HG03139 (cell line): ENCODE results near the gene C2CD2.
"Not testable (repeated sequence)": the region's sequence is repeated elsewhere in the genome, so short reads cannot be mapped to it uniquely, and the experiment has no call there.

Source experiments
- ATAC-seq: cut with Tn5 transposase; IDR thresholded peaks from one replicate; pipeline ENCODE4 v1.9.1; 2021; ENCODE audit not compliant: unreplicated experiment

Gene C2CD2

DNA sequence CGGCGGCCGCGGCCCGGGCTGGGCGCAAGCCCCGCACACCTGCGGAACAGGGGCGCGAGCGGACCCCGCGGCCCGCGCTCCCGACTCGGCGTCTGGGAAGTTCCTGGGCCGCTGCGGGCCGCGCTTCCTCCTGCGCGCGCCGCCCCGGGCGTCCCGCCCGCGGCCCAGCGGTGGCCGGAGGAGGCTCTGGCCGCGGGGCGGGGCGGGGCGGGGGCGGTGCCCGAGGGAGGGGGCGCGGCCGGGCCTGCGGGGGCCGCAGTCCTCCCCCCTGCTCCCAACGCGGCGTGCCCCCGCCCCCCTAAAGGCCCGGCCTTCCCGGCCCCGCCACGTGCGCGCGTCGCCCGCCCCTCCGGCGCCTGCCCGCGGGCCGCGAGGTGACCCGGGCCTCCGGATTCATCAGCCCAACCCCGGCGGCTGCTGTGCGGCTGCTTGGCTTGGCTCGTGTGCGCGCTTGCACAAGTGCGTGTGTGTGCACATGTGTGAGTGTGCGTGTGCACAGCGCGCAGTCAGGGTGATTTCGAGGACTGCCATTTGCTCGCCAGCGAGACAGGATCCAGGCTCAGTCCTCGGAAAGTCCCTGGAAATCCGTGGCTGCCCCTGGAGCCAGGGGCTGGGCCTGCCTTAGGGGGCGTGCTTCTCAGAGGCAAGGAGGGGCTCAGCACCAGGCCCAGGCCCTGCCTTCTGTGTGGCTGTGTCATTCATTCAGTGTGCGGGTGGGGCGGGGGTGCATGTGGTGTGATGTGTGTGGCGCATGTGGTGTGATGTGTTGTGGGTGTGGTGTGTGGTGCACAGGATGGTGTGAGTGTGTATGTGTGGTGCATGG is at the start of gene C2CD2:
Gene C2CD2, minus strand, starts transcription at position 188 of the 823 bp plus-strand sequence. CDS start 370 bp downstream, outside the sequence.
- no peak for ATAC-seq

DNA sequence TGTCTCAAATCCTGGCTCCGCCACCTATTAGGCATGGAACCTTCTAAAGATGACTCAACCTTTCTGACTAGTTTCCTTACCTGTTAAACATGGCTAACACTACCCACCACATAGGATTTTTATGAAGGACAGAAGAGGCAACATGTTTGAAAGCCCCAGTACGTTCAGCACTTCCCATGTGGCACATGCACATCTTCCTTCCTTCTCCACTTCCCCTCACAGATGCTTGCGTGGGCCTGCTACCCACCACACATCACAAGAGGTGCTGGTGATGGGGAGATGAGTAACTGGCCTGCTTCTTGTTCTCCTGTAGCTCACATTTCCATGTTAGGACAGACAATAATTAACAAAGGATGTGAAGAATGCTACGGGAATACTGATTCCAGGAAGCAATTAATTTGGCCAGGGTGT is 49.2 kb upstream of the C2CD2 start:
- no peak for ATAC-seq

DNA sequence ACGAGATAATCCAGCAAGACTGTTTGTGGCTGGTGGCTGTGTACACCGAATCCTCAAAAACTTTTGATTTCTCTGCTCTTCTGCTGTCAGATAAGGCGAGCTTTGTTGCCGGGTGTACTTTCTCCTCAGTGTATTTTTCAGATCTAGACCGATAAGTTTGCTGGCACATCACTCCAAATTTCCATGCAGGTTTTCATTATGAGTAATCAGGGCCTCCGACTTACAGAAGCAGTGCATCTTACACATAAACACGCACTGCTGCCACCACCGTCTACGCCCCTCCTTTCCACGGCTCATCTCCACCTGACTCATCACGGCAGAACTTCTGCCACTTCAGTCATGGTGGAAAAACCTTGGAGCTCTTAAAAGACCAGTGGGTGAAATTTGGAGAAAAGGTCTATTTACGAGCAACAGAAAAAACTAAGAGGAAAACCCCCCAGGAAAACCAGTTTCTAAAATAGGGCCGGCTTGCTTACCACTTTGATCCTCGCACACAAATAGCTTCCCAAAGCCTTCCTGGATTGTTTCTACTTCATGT is 48.7 kb upstream of the C2CD2 start:
- ATAC-seq, result no peak

DNA sequence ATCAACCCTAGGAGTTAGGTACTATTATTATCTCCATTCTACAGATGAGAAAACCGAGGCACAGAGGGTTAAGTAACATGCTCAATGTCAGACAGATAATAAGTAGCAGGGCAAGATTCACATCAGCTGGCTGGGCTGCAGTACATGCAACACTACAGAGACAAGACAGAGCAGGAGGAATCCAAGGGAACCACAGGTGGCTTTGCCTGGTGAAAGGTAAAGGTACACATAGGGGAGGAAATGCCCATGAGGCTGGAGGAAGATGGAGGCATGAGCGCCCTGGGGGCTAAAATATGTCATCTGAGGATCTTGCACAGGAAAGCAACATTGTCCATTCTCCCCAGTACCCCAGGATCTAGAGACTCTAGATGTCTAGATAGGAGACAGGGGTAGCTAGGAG is 48.0 kb upstream of the C2CD2 start:
- no peak for ATAC-seq

DNA sequence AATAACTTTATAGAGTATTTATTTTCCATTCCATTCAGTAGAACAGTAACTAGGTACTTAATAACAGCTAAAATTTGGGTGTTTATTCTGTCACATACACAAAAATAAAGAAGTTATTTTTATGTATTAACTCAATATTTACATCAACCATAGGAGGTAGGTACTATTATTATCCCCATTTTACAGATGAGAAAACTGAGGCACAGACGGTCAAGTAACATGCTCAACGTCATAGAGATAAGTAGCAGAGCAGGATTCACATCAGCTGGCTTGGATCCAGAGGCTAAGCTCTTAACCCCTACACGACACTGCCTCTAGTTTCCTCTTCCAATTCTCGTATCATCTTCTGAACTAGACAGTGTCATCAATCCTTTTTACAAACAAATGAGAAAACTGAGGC is 47.1 kb upstream of the C2CD2 start:
- ATAC-seq, result no peak

DNA sequence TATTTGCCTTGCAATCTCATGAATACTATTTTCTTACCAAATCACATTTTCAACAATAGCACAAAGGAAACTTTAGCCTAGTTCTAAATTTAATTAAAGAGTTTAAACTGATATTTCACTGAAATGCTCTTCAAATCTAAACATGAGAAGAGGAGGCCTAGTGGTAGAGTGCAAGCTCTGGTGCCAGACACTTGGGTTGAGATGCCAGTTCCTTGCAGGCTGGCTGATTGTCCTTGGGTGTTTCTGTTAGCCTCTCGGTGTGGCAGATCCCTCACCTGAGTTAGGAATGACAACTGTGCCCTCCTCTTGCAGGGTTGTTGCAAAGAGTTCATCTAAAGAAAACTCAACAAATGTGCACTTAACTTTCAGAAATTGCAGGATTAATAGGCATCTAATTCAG is 43.8 kb upstream of the C2CD2 start:
- ATAC-seq, result no peak

DNA sequence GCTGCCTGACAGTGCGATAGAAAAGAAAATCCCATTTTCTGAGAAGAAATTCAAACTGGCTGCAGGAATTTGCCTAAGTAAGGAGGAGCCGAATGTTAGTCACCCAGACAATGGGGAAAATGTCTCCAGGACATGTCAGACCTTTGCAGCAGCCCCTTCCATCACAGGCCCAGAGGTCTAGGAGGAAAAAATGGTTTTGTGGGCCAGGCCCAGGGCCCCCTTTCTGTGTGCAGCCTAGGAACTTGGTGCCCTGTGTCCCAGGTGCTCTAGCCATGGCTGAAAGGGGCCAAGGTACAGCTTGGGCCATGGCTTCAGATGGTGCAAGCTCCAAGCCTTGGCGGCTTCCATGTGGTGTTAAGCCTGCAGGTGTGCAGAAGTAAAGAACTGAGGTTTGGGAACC is 41.8 kb upstream of the C2CD2 start:
- no peak for ATAC-seq

DNA sequence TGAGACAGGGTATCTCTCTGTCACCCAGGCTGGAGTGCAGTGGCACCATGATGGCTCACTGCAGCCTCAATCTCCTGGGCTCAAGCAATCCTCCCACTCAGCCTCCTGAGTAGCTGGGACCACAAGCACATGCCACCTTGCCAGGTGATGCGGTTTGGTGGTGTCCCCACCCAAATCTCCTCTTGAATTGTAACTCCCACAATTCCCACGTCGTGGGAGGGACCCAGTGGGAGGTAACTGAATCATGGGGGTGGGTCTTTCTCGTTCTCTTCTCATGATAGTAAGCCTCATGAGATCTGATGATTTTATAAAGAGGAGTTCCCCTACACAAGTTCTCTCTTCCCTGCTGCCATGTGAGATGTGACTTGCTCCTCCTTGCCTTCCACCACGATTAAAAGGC is 40.8 kb upstream of the C2CD2 start:
- ATAC-seq, result not testable (repeated sequence)

DNA sequence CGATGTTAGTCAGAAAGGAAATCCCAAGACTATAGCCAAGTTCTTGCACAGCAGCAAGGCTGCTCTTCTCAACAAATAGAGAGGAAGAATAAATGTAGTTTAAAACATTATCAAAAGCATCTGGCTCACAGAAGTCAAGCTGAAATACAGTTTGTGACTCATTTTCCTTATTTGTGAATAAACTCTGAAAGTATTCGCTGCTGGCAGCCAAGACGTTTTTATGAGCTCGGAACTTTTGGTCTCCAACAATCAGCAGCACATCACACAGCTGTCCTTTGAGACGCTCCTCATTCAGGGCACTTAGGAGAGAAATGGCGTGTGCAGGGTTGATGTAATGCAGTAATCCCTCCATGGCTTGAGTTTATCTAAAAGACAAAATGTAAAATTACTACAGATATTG is 39.9 kb upstream of the C2CD2 start:
- ATAC-seq, result no peak

DNA sequence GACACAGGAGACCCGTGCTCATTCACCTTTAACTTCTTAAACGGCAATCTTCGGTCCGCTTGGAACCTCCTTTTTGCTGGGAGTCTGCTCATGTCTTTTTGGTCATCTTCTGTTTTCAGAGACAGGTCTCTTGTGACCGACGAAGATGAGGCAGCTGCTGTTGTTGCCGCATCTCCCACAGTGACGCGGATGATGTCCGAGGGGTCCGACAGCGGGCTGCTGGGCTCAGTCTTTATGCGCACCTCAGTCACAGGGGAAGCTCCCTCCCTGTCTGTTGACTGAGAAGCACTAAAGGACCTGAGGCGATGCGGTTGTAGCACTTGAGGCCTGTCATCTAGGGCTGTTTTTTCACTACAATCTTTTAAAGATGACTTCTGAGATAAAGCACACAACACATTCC is 38.8 kb upstream of the C2CD2 start:
- no peak for ATAC-seq

DNA sequence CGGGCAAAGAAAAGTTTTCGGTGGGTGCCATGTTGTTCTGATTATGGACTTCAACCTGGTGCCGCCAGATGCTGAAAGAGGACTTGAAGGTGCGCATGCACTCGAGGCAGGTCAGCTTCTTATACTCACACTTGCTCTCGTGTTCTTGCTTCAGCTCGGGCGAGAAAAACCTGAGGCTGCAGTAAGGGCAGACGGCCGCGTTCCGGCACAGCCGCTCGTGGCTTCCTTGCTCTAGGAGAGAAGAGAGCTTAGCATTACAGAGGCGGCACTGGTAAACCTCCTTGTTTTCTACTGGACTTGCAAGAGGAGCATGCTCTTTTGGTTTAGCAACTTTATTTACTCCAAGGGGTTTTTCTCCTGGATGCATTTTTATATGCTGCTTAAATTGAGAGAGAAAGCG is 37.8 kb upstream of the C2CD2 start:
- no peak for ATAC-seq

DNA sequence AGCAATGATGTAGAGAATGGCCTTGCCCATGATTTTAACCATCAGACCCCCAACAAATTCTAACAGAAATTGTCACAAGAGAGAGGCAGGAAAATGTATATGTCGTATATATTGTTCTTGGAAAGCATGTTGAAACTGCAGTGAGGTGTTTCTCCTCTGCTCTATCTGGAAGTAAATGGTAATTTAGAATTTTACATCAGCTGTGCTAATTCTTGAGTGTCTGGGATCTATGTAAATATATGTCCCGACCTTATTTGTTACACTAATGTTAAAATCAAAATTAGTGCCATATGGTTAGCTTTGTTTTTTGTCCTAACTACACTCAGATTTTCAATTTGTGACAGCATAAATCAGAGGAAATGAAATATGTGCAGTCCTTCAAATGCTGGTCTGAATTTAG is 35.9 kb upstream of the C2CD2 start:
- ATAC-seq, result no peak

DNA sequence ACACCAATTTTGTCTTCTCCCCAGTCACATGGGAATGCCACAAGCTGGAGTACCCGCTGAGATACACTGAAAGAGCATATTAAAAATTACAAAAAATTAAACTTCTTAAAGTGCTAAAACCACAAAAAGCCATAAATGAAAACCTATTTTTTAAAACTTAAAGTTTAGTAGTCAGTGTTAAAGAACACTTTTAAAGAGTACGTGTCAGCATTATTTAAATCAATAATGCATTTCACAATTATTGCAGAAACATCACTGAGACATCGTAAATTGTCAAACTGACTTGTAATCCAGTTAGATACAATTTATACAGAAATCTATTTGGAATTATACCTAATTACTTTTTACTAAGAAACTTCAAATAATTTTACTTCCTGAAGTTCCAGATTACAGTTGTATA is 33.5 kb upstream of the C2CD2 start:
- no peak for ATAC-seq

DNA sequence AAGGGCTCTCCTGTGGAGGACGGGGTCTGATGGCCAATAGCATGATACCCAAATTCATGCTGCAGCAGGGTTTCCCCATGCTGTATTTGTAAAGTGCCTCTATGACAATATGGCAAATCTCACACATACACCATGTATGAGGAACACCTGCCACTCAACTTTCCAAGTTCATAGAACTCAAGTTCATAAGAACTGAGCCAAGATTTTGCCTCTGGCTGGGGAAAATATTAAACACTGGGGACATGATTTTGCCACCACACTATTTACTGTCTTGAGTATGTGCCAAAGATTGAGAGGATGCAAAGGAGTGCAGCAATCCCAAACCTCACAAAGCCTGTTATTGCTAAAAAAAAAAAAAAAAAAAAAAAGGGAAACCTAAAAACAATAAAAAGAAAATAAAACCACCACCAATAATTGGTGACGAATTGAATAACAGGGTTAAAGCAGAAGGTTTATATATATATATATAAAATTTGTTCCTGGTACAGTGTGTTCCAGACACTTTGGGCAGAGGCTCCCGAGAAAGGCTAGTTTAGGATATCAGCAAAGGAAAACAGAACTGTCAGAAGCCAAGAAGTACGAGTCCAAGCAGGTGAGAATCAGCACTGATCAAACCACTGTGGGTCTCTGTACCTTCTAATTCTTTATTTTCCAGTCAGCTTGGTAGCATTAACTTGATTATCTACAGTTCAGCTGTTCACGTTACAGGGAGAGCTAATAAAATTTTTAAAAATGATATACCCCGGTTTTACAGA is 32.0 kb upstream of the C2CD2 start:
- ATAC-seq, result no peak

DNA sequence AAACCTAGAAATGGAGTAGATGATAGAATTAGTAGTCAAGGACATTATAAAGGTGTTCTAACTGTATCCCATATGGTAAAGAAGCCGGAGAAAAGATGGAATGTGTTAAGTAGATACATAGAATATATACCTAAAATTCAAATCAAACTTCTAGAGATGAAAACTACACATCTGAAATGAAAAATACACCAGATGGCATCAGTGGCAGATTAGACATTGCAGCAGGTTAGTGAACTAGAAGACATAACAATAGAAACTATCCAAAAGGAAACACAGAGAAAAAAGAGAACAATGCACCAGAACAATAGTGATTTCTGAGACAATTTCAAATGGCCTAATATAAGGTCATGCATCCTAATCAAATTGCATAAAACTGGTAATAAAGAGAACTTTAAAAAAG is 29.4 kb upstream of the C2CD2 start:
- no peak for ATAC-seq

DNA sequence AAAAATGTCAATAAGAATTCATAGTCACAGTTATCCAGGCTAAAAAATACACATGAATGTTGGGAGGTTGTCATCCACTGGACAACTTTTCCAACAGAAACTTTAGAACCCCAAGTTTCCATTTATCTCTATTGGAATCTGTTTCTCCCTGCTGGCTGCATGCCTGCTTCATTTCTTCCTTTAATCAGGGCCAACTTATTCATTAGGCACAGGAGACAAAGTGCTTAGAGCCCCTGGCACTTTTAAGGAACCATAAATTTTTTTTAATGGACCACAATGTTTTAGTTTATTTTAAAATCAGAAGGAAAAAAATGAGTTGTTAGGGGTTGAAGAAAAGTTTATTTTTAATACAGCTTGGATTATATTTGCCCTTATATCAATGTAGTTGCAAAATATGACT is 26.7 kb upstream of the C2CD2 start:
- no peak for ATAC-seq

DNA sequence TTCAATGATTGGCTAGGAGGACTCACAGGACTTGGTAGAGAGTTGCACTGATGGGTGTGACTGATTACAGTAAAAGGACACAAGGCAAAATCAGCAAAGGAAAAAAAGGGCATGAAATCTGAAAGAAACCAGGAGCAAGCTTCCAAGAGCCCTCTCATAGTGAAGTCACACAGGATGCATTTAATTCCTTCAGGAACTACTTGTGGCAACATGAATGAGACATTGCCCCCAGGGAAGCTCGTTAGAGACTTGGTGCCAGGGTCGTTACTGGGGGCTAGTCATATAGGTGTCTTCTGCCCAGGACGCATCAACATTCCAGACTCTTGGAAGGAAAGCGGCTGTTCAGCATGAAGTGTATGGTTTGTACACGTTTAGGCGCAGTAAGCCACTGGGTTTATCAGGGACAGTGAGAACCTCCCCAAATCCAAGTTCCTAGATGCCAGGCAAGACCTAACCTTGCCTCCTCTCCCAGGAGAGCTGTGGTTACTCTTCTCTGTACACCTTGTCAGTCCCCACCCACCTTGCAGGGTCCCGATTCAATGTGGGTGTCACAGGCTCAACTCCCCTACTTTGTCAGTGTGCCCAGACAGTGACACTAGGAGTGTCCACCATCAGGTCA is 26.0 kb upstream of the C2CD2 start:
- ATAC-seq, result no peak

DNA sequence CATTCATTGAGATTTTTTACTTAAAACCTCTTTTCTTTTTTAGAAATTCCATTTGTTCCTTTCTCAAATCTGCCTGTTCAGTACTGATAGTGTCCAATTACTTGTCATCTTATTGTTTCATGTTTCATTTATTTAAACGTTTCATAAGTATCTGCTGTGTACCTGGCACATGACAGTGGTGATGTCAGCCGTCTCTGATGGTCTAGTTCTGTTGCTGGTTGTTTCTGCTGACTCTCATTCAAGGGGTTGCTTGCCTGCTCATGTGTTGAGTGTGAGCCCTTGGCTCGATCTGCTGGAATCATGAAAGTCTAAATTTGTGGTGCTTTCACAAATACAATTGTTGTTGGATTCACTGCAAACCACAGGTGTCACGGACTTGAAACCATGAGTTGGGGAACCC is 25.5 kb upstream of the C2CD2 start:
- no peak for ATAC-seq

DNA sequence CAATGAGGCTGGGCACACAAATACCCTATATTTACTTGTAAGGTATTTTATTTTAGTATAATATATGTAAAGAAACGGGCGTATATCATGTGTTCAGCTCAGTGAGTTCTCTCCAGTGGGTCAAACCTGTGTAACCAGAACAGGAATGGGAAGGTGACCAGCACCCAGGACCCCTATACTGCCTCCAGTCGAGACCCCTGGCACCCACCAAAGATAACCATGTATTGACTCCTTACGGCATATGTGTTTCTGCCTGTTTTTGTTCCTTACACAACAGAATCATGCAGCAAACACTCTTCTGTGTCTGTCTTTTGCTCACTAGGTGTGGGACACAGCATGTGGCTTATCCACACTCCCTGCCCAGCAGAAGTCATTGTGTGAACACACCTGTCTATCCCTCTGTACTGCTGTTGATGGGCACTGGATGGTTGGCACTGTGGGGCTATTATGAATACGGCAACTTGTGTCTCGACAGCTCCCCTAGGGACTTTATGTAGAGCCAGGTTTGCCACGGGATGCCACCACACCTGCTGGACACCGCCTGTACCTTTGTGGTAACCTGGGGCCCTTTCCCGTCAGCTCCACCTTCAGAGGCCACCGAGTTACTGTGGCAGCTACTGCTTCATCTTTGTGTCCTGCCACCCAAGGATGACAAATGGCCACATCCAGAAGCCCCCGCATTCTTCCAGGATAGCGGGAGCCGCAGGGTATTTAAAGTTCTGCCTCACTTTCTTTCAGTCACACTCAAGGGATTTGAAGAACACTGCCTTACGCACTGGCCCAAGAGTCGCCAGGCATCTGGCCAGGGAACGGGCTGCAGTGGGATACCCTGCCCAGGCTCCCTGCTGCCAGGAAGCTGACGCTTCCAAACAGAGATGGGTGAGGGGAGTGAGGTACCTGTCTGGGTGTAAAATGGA is 23.5 kb upstream of the C2CD2 start:
- no peak for ATAC-seq

DNA sequence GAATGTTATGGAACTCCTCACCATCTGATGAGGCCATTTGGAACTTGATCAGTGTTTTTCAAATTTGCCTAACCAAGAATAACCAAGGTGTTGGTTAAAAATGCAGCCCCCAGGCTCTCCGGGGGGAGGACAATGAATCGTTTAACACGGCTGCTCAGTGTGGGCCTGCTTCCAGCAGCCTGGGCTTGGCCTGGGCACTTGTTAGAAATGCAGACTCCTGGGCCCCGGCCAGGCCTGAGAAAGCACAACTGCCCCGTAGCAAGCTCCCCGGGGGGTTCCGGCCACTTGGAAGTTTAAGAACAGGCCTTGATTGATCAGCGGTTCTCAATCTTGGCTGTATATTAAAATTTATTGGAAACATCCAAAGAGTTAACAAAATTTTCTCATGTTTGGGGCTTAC is 22.8 kb upstream of the C2CD2 start:
- no peak for ATAC-seq
